Lower leg skin (tissue), 4 donors: Measurements from ENCODE around the gene HIRIP3. TPM values are rescaled to one million over a fixed set of nuclear protein-coding genes. Genes with fewer than 3 reads are reported as not detected.

Experiments used
- DNase-seq, 2 donors: peaks; one replicate each; pipeline ENCODE4 v3.0.0-alpha.2; 2019; ENCODE audit warnings: low spot score in 2 of 2
- H3K4me3 ChIP-seq: fragments of 200-600 bp; sonication (generic); 2 replicates; pipeline ENCODE4 v1.5.1; 2017; ENCODE audit warnings: mild to moderate bottlenecking, low read depth; ENCODE audit not compliant: poor library complexity, severe bottlenecking
- CTCF ChIP-seq, 3 donors: fragments of 450-650 bp; IDR thresholded peaks; one replicate each; pipeline ENCODE4 v1.5.1; 2016; ENCODE audit warnings: antibody characterized with exemption in 3 of 3, mild to moderate bottlenecking in 3 of 3, moderate library complexity in 2 of 3
- POLR2A ChIP-seq, 2 donors: fragments of 450-650 bp; IDR thresholded peaks; one replicate each; pipeline ENCODE4 v1.6.1; 2016 to 2017; ENCODE audit warnings: antibody characterized with exemption in 2 of 2, mild to moderate bottlenecking in 1 of 2, moderate library complexity in 1 of 2
- WGBS, 2 donors: methylation state at CpG; one replicate each; pipeline ENCODE4 v1.1.5; 2018; 5-methylcytosine and 5-hydroxymethylcytosine counted together
- intact Hi-C: fragments of 100-400 bp; cut with DNase I; formaldehyde crosslinking; loops from one replicate; pipeline ENCODE4 v1.15.0; 2023; ENCODE audit warnings: low total_unique reads
- total RNA-seq, 4 donors: library from RNA; depleted of rRNA; stranded (reverse); fragments of >200 nt; gene quantifications; one replicate each; pipeline ENCODE4 v1.1.0, GENCODE V29; 2016

Gene HIRIP3
- total RNA-seq, 4 donors from 2014 or later: 13.7 to 28.9 (median 21.5) TPM

- TF ChIP-seq CTCF (IDR thresholded peaks at IDR 0.05) (no peak), POLR2A (IDR thresholded peaks at IDR 0.05) (no peak)
- intact Hi-C loops: no loop called here
- H3K4me3 ChIP-seq: no peak overlapping the region
- WGBS, 2 donors: 87 to 95% methylated on average over 5 of the region's 5 CpGs
- DNase-seq: no peak
Measured at GRCh38 chr16:29986931-29987330, 8.5 kb downstream of the HIRIP3 start.

GRCh38 chr16:29986231-29986630 is 9.2 kb downstream of the HIRIP3 start:
- no peak overlapping the region for H3K4me3 ChIP-seq
- TF ChIP-seq CTCF (IDR thresholded peaks at IDR 0.05) (no peak), POLR2A (IDR thresholded peaks at IDR 0.05) (no peak)
- 92 to 96% methylated on average over 20 of the region's 20 CpGs for WGBS, 2 donors
- intact Hi-C loops: no loop called here
- no peak for DNase-seq

GRCh38 chr16:29985271-29985811 is 10.1 kb downstream of the HIRIP3 start:
- 90 to 93% methylated on average over 22 to 28 of the region's 28 CpGs for WGBS, 2 donors
- intact Hi-C loops: no loop called here
- no peak for DNase-seq
- H3K4me3 ChIP-seq: no peak overlapping the region
- TF ChIP-seq CTCF (IDR thresholded peaks at IDR 0.05) (no peak), POLR2A (IDR thresholded peaks at IDR 0.05) (no peak)

- intact Hi-C loops: no loop called here
- no peak for TF ChIP-seq CTCF (IDR thresholded peaks at IDR 0.05)
- no peak for TF ChIP-seq POLR2A (IDR thresholded peaks at IDR 0.05)
- DNase-seq: no peak
- no peak overlapping the region for H3K4me3 ChIP-seq
- 88 to 91% methylated on average over 5 of the region's 5 CpGs for WGBS, 2 donors
Measured at GRCh38 chr16:29984764-29985147, 10.7 kb downstream of the HIRIP3 start.

- no peak for DNase-seq
- no peak overlapping the region for H3K4me3 ChIP-seq
- TF ChIP-seq CTCF (IDR thresholded peaks at IDR 0.05) (no peak), POLR2A (IDR thresholded peaks at IDR 0.05) (no peak)
- intact Hi-C loops: no loop called here
- 77 to 80% methylated on average over 6 of the region's 6 CpGs for WGBS, 2 donors
Measured at GRCh38 chr16:29984137-29984763, 11.2 kb downstream of the HIRIP3 start.
